HUDEP-2 (cell line): Measurements from ENCODE around the gene DNAJC19.
"Not testable (repeated sequence)": the region's sequence is repeated elsewhere in the genome, so short reads cannot be mapped to it uniquely, and the experiment has no call there.

Source experiments
- DNase-seq, 76 experiments: peaks; one replicate each; lab custom pipeline; 2025; ENCODE audit not compliant: unreplicated experiment in 76 of 76; lab: John Stamatoyannopoulos, UW

The DNAJC19 gene

DNA sequence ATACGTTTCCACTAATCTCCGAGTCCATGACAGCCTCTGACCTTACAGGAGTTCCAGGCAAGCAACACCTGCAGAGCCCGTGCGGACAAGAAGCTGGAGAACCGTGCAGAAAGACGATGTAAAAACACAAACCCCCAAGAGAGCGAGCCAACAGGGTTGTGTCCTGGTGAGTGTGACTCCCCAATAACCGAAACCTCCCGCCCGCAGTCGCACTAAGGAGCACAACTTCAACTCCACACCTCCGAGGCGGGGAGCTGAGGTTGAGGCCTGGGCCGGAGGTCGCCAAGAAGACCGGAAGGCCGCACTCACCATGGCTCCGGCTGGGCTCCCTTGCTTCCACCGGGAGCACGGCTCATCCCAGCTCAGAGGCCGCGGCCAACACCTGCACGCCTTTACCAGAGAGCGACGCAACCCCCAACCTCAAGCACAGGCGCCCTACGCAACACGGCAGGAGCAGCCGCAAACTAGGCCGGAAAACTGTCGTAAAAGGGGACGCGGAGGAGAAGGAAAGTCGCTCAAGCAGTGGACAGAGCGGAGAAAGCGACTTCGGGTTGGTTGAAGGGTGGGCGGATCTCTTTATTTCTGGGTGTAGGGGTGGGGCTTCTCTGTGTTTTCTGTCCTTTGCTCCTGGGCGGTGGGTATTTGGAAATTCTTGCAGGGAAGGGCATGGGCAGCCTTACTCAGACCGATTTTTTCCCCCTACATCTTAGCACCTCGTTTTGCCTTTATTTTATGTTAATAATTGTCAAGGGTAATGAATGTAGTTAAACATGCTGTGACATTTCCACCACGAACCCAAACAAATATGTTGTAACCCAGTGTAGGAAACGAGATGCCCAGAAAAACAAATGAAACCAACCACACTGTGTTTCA, at the start of gene DNAJC19:
DNAJC19 (minus strand) TSS at position 446 of the 873 bp plus-strand sequence; CDS start at position 312, 134 bp downstream.
- DNase-seq, result peak; percentile 15 to 94 (median 85)

DNA sequence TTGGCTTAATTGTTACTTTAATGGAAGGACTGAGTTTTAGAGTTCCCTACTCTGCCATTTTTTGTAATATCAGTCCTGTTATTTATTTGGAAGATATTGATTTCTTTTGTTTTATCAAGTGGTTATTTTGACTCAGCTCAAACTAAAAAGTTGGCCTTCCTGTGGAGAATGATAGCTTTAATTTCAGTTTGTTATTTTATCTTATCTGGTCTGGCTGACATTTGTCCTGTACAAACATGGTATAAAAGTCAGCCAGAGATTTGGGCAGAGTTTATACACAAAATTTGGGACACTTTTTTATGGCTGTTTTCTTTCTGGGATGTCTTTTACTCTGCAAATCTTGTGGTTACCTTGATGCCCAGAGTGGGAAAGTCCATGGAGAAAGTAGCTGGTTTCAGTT, 41.4 kb upstream of the DNAJC19 start:
- no peak for DNase-seq

DNA sequence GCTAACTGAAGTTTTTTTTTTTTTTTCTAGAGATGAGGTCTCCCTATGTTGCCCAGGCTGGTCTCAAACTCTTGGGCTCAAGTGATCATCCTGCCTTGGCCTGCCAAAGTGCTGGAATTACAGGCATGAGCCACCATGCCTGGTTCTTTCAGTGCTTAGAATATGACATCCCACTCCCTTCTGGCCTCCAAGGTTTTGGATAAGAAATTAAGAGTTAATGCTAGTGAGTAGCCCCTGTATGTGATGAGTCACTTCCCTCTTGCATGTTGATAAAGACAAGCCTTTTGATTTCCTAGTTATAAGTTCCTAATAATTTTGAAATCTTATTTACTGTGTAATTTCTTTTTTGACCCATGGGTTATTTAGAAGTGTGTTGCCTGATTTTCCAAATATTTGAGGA, 35.7 kb upstream of the DNAJC19 start:
- DNase-seq, result no peak

DNA sequence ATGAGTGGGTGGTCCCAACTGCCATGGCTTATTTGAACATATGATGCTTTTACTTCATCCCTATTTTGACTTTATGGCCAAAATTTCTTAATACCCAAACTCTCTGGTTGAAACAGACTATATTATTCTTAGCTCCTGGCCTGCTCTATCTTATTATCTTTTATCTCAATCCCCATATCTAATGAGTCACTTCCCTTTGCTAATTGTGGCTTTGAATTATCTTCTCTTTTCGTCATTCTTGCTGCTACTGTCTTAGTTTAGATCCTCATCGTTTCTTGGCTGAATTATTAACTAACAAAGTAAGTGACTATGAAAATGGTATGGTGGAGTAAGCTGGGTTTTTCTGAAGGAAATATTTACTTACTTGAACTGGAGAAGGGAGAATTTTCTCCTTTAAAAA, 28.2 kb upstream of the DNAJC19 start:
- peak in 1 of 76 experiments; percentile 0 for DNase-seq

DNA sequence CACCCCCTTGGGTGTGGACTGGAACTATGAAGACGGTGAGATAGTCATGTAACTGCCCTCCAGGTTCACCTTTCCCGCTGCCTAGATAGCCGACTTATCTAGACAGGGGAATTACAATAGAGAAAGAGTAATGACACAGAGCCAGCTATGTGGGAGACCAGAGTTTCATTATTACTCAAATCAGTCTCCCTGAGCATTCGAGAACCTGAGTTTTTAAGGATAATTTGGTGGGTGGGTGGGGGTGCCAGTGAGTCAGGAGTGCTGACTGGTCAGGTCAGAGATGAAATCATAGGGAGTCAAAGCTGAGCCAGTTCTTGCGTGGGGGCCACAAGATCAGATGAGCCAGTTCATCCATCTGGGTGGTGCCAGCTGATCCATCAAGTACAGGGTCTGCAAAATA, 19.7 kb upstream of the DNAJC19 start:
- no peak for DNase-seq

DNA sequence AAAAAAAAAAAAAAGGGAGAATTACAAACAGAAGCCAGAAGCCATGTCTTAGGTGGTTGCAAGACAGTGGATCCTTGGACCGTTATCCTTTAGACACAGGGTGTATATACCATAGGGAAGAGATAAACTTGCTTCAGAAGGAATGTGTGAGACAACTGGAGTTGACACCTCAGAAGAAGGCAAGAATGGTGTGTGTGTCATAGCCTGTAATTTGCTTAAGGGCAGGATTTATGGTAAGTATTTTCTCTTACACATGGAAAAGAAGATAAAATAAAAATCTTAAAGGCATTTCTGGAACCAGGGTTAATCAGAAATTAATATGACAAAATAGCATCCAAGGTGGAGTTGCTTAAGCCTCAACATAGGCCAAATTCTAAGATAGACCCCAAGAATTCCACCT, 19.3 kb upstream of the DNAJC19 start:
- DNase-seq, result no peak

DNA sequence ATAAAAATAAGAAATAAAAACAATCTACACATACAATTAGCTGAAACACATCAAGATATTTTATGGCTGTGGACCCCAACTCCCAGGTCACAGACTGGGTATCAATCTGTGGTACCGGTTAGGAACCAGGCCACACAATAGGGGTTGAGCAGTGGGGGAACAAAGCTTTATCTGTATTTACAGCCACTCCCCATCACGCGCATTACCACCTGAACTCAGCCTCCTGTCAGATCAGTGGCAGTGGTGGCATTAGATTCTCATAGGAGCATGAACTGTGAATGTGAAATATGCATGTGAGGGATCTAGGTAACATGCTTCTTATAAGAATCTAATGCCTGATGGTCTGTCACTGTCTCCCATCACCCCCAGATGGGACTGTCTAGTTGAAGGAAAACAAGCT, 17.7 kb upstream of the DNAJC19 start:
- DNase-seq, result no peak

DNA sequence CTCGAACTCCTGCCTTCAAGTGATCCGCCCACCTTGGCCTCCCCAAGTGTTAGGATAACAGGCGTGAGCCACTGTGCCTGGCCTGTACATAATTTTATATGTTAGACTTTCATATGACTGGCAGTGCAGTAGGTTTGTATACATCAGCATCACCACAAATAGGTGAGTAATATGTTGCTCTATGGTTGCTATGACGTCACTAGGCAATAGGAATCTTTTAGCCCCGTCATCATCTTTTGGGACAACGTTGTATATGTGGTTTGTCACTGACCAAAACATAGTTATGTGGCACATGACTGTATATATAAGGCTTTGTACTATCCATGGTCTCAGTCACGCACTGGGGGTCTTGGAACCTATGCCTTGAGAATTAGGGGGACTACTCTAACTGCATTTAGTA, 17.0 kb upstream of the DNAJC19 start:
- DNase-seq, result no peak

DNA sequence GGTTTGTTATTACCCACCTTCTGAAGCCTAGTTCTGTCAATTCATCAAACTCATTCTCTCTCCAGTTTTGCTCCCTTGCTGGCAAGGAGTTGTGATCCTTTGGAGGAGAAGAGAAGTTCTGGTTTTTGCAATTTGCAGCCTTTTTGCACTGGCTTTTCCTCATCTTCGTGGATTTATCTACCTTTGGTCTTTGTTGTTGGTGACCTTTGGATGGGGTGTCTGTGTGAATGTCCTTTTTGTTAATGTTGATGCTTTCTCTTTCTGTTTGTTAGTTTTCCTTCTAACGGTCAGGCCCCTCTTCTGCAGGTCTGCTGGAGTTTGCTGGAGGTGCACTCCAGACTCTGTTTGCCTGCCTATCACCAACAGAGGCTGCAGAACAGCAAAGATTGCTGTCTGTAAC, 13.9 kb upstream of the DNAJC19 start:
- DNase-seq, result not testable (repeated sequence)

DNA sequence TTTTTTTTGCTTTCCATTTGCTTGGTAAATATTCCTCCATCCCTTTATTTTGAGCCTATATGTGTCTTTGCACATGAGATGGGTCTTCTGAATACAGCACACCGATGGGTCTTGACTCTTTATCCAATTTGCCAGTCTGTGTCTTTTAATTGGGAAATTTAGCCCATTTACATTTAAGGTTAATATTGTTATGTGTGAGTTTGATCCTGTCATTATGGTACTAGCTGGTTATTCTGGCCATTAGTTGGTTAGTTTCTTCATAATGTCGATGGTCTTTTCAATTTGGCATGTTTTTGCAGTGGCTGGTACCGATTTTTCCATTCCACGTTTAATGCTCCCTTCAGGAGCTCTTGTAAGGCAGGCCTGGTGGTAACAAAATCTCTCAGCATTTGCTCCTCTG, 12.8 kb upstream of the DNAJC19 start:
- DNase-seq, result not testable (repeated sequence)

DNA sequence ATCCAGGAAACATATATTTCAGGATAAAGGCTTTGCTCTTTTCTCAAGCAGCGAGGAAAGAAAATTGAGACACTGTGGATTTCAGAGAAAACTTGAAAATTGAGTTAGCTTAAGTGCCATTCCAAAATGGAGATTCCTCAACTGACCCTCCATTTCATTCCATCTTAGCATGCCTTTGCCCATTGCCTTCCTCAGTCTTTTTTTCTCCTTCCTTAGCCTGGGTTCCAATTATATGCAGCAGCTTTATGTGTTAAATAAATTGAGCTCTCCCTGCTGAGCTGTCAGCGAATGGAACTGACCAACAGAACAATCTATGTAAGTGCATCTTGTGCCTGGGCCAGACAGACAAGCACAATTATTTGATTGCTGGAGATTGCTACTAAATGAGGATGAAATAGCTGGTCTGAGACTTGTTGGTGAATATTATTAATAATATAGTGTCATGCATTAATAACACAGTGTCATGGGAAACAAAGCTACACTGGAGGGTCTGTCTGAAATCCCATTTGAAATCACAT, 6.9 kb upstream of the DNAJC19 start:
- no peak for DNase-seq

DNA sequence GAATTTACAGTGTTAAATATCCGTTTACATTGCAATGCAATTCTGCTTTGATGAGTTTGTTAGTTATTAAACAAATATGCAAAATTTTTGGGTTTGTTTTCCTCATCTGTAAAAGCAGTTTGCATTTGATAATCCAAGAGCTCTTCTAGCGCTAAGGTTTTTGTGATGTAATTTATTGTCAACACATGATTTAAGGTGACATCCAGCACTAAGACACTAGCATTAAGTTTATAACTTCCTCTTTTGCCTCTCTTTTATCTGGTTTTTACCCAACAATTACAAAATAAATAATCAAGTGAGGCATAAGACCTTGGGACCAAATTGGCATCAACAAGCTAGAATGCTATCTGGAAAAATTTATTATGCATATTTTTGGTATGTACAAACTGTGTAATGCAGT, 969 bp upstream of the DNAJC19 start:
- no peak for DNase-seq

DNA sequence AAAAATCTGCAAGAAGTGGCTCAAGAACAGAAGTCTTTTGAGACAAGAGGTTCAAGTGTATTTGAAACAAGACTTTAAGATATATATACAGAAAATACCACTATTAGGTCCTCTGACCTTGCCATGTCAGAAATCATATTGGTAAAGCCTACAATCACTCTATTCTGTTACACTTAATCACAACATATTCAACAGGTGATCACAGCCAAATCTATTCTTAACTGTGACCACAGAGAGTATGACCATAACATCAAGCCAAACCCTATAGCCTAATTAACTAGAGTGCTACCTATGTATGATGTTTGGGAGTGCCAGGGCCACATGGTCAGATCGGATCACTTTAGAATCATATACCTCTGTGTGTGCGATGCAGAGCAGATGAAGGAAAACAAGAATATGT, 2.2 kb downstream of the DNAJC19 start:
- no peak for DNase-seq

DNA sequence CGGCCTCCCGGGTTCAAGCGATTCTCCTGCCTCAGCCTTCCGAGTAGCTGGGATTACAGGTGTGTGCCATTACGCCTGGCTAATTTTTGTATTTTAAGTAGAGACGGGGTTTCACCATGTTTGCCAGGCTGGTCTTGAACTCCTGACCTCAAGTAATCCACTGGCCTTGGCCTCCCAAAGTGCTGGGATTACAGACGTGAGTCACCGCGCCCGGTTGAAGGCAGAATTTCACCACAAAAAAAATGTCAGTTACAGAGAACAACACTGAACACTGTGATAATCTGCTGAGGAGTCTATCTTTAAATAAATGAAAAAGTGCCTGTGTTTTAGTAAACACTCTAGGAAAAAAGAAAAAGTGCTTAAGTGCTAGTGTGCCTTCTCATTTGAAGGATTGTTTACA, 3.2 kb downstream of the DNAJC19 start:
- DNase-seq, result not testable (repeated sequence)

DNA sequence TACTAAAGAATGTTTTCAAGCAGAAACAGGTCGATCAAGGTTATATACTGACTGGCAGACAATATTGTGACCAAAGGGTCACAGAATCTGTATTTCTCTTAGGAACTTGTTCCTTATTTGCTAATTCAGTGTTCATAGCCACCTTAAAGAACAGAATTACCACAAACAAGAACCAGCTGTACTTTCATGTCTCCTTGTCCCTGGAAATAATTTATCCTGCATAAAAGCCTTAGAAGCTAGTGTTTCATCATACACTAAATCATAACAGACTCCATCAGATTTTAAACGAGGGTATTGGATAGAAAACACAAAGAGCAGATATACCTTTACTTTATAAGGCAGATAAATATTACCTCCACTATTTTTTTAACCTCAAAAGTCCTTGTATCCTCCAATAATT, 6.4 kb downstream of the DNAJC19 start:
- DNase-seq, result no peak

DNA sequence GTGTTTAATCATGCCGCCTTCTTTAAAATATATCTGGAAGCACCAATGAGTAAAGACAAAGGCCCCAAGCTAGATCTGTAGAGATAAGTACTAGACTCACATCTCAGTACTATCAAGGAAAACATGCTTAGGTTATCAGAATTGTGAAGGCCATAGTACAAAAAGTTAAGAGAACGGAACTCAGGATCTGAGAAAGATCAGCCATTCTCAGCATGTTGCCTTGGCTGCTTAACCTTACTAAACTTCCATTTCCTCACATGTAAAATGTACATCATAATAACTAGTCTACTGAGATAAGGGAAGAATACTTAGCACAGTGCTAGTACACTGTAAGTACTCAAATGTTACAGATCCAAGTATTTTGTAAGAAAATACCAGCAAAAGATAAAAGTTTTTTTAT, 7.6 kb downstream of the DNAJC19 start:
- no peak for DNase-seq

DNA sequence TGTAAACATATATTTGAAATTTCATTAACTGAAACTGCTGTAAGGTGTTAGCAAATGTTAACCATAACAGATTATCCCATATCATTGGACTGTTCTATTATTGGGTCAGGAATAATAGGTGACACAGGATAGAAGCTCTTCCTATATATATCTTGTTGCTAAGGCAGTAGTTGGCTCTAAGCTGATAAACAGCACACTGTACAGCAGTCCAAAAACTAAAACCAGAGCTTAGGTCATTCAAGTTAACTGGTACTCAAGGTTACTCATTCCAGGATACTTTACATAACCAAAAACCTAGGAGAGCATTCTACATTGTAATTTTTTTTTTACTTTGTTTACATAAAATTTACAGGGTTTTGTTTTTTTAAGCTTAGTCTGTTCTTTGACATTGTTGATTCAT, 8.9 kb downstream of the DNAJC19 start:
- DNase-seq, result no peak

DNA sequence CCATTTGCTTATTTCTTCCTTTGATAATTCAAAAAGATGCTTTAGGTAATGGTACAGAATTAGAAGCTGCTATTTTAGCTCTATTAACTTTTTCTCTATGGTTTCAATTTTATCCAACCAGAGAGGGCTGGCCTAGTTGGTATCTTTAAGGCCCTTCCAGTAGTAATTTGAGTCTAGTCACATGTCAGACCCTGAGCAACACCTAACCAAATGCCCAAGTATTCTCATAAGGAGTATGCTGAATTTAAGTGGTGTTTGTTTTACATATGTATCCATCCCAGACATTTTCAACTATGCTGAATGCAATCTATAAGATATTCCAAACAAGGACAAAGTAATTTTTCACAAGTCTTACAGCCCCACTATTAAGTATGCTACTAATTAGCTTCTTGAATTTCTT, 9.6 kb downstream of the DNAJC19 start:
- no peak for DNase-seq

DNA sequence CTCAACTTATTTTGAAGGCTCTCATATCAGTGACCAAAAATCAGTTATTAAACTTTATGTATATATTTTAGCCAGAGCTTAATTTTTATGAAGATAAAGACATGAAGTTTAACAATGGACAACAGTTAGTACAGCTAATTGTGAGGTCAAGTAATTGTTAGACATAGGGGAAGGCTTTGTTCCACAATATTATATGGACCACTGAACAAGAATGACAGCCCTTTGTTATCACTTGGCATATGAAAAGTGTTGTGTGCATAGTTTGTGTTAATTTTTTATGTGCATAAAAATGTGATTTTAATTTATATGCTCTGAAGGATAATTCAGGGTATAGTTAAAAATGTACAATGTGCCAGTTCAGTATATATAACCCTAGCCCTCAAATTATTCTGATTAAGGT, 12.0 kb downstream of the DNAJC19 start:
- no peak for DNase-seq

DNA sequence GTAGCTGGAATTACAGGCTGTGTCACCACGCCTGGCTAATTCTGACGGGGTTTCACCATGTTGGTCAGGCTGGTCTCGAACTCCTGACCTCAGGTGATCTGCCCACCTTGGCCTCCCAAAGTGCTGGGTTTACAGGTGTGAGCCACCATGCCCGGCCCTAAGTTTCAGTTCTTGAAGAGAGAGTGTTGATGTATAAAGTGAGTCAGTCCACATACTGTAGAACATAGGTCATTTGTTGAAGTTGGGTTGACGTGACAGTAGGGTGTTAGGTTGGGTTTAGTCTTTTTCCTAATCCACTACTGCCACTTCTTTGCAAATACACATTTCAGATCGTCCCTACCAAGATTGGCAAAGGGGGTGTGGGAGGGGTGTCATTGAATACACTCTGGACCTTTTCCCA, 15.2 kb downstream of the DNAJC19 start:
- no peak for DNase-seq

DNA sequence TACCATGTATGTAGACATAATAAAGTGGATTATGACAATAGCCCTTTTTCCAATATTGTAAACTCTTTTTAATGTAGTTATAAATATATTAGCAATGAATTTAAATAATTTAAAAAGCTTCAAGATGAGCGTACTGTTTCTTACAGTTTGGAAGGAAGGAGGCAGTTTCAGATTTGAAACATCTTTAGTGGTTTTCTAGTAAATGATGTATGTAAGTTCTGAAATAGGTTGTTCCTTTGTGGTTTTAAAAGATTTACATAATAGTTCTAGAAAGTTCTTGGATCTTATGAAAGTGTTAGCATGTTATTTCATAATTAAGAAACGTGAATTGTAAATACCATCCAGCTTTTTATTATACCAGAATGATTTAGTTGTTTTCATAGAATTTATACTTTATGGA, 16.0 kb downstream of the DNAJC19 start:
- no peak for DNase-seq

DNA sequence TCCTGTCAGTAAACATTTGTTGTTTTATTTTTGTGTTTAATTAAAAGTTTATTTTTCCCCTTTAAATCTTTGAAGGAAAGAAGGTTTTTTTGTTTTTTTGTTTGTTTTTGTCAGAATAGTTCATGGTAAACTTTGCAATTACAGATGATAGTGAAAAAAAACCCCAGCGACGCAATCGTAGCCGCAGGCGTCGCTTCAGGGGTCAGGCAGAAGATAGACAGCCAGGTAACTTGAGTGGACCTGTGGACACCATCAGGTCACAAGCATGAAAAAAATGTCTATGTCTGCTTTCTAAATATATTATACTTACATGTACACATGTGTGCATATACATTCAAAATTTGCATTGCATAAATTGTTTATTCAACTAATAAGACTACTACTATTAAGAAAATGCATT, 18.6 kb downstream of the DNAJC19 start:
- DNase-seq, result no peak

DNA sequence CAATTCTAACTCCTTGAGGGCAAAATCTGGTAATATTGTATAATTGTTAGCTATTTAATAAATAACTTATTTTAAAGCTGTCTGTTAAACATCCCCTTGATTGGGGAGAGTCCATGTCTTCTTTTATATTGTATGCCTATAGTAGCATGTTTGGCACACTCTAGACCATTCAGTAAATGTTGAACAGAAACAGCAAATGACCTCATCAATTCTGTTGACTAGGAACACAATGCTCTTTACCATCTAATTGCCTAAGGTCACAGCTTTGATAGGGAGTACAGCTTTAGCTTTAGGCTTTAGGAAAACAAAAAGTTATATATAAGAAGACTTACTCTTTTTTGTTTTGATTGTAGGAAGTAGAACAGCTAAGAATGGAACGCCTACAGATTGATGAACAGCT, 27.0 kb downstream of the DNAJC19 start:
- DNase-seq, result no peak
